Activated CD4-positive, alpha-beta T cell treated with anti-CD3 and anti-CD28 coated beads, Interleukin-2, amount 50 U/mL, for 24 hours (primary cell): Measurements from ENCODE around the gene PHRF1.
"Not testable (repeated sequence)": the region's sequence is repeated elsewhere in the genome, so short reads cannot be mapped to it uniquely, and the experiment has no call there.

ENCODE experiments used
- DNase-seq, 2 donors: peaks; one replicate each; pipeline ENCODE4 v3.0.0-alpha.2; 2020; ENCODE audit warnings: low read depth in 1 of 2, low spot score in 1 of 2

PHRF1 gene

DNA sequence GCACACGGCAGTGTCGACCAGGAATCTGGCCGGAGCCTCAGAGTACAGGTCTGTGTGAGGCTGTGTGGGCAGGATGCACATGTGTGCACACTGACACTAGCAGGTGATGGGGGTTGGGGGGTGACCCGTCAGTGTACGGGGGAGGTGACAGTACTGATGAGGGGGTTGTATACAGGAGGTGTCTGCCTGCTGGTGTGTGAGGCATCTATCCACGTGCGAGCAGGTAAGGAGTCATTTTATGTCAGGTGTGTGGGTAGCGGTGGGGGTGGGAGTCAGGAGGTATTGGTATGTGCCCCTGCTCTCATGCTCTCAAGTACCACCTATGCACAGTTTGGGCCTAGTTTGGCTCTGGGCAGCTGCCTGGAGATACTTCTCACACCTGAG, 4.5 kb upstream of the PHRF1 start:
- DNase-seq: no peak

DNA sequence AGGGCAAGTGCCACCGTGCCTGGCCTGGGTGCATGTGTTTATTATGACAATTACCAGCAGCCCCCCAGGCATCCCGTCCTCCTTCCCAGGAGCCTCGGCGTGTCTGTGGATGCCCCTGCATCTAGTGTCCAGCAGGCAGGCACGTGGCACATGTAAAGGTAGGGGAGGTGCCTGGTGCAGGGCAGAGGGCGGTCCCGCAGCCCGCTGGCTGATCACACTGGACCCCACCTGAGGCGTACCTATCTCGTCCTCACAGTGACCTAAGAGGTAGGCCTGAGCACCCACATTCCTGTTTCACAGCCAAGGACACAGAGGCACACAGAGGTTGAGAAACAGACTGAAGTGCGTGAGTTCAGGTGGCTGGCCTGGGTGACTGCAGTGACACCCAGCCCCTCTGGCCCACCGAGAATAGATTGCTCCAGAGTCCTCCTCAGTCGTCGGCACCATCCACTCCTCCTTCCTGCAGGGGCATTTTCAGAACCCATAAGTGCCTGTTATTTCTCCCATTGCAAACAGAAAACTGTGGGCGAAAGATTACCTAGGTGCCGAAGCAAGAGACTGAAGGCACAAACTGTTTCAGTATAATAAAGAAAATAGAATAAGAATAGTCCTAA, 3.0 kb upstream of the PHRF1 start:
- no peak for DNase-seq

DNA sequence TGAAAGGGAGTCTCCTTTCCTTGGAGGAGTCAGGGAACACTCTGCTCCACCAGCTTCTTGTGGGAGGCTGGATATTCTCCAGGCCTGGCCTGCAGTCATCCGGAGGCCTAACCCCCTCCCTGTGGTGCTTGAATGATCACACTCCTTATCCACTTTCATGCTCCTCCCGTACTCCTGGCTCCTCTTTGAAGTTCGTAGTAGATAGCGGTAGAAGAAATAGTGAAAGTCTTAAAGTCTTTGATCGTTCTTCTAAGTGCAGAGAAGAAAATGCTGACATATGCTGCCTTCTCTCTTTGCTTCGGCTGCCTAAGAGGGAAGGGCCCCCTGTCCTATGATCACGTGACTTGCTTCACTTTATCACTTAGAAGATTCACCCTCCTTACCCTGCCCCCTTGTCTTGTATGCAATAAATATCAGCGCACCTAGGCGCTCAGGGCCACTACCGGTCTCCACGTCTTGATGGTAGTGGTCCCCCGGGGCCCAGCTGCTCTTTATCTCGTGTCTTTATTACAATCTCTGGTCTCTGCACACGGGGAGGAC, 2.2 kb upstream of the PHRF1 start:
- DNase-seq: not testable (repeated sequence)

DNA sequence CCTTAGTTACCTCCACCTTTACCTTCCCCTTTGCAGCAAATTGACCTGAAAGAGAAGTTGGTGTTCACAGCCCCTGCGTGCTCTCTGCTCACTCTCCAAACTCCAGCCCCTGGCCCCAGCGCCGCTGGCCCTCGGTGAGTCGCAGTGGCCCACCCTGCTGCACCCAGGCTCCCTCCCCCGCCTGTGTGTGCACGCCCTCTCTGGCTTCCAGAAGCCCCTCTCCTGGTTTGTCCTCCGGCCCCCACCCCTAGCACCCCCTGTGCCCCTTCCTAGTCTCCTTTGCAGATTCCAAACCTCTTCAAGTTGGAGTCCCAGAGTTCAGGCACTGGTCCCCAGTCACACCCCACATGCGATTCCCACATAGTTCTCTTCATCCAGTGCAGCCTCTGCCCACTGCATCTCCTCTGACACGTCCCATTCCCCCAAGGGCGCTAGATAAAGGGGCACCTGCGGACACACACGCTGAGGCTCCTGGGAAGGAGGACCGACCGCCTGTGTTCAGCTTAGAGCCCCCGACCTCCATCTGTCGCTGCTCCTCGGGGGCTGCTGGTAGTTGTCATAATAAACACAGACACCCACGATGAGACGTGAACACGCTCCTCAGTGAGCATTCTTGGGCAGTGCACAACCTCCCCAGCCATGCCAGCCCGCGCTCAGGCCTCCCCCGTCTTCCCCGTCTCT, 1.5 kb upstream of the PHRF1 start:
- DNase-seq: no peak

DNA sequence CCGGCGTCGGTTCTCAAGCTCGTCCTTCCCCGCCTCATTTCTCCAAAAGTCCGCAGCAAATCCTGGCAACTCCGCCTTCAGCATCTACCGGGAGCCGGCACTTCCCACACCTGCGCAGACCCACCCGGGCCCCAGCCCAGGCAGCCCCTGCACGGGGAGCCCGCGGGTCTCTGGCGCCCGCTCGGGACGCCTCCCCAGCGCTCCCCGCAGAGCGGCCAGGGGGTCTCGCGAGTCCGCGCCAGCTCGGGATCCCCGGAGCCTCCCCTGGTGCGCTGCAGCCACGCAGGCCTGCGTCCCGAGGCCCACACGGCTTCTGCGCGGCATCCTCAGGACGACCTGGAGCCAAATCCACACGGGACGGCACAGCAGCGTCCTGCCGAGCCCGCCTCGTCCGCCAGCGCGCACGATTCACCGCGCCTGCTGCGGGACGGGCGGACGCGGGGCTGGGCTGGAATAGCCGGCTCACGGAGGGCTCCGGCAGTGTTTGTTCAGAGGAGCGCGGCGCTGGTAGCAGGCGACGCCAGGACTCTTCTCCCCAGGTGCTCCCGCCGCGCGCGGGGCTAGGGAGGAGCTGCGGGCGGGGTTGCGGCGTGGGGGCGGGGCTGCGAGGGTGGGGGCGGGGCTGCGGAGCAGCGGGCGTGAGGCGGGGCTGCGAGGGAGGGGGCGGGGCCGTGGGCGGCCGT, 816 bp upstream of the PHRF1 start:
- DNase-seq: no peak

DNA sequence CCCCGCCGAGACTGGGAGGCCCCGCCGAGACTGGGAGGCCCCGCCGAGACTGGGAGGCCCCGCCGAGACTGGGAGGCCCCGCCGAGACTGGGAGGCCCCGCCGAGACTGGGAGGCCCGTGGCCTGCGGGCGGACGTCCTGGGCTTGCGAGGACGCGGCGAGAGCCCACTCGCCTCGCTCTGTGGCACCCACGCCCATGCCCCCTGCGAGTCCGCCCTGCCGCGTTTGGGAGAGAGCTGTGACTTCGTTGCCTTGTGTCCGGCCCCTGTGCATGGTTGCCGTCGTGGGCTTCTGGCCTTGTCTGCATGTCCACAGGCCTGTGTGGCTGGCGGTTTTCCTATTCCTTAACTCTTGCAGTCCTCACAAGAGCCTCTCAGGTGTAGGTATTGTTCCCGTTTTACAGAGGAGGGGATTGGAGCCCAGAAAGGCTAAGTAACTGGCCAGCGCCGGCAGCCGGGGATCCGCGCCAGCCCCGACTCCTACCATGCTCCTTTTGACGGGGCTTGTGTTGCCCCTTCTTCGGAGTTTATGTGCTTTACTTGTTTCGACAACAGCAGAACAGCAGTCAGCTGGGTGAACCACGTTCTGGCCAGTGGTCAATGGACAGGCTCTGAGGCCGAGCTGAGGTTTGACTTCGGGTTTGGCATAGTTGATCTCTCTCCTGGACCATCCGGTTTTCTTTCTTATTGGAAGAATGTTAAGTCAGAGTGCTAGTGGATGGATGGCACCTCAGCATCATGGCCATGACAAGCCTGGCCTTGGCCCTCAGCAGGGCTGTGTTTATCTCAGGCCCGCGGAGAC, 741 bp downstream of the PHRF1 start:
- no peak for DNase-seq

DNA sequence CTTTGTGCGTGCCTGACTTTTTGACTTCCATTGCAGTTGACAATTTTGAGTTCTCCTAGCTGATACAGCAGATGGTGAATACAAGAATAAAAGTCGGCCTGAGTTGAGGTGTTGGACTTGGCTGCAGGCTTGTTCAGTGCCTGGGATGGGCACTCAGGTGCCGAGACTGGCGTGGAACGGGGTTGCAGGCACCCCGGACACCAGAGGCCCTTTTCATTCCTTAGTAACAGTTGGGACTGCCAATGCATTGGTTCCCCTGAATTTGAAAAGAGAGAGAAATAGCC, 1.3 kb downstream of the PHRF1 start:
- DNase-seq: no peak

DNA sequence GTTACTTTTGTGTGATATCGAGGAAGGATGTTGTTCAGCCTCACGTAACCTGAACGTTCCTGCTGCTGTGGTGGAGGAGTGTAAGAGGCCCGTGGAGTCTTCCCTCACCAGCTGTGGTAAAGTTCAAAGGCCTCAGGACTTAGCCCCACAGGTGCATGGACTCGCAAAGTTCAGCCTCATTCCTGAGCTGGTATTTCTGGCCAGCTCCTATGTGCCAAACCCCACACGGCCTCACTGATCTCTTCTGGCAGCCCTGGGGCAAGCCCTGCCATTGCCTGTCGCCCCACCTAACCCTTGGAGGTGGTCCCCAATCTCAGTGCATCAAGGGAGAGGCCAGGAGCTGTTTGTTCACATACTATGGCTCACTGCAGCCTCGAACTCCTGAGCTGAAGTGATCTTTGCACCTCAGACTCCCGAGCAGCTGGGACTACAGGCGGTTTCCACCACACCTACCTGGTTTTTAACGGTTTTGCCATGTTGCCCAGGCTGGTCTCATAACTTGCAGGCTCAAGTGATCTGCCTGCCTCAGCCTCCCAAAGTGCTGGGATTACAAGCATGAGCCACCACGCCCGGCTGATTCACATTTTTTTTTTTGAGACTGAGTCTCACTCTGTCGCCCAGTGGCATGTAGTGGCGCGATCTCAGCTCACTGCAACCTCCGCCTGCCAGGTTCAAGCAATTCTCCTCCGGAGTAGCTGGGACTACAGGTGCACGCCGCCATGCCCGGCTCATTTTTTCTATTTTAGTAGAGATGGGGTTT, 2.2 kb downstream of the PHRF1 start:
- DNase-seq: no peak

DNA sequence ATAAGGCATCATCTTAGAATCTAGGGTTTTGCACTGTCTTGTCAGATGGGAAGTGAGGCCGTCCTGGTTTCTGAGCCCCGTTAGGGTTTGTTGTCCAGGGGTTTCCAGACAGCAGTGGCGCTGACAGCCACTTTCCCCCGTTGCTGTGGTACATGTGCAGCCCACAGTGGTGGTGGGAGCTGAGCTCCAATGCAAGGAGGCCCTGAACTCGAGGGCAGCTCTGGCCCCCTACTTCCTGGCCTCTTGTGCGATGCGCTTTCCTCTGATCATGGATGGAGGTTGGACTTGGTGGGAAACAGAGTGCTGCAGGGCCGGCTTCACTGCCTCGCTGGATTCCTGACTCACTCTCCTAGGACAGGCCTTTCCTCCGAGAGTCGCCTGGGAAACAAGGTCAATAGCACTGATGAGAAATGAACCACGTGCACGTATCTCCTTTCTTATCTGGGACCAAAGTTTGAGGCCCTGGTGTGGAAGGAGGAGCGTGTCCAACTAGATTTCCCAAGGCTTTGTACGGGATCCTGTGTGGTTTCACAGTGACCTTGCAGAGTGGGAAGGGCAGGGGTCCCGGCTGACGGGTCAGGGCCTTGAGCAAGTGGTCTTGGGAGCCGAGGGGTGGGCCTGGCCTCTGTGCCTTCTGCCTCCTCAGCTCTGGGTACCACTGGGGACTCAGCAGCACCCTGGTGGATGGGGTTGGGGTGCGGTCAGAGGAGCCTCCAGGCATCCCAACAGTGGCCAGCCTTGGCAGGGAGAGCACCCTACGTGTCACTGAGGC, 3.7 kb downstream of the PHRF1 start:
- no peak for DNase-seq

DNA sequence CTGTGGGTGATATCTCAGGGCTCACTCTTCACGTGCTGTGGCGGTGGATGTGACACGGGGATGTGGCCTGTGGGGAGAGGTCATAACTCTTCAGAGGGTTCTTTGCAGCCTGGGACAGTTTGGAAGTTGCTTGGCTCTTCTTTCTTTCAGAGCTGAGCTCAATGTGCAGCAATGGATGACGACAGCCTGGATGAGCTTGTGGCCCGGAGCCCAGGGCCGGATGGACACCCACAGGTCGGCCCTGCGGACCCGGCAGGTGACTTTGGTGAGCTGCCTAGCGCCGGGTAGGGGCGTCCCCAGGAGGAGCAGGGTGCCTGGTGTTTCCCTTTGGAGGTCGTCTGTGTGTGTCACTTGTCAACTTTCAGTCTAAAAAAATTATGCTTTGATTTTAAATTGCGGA, 5.1 kb downstream of the PHRF1 start:
- DNase-seq: no peak

DNA sequence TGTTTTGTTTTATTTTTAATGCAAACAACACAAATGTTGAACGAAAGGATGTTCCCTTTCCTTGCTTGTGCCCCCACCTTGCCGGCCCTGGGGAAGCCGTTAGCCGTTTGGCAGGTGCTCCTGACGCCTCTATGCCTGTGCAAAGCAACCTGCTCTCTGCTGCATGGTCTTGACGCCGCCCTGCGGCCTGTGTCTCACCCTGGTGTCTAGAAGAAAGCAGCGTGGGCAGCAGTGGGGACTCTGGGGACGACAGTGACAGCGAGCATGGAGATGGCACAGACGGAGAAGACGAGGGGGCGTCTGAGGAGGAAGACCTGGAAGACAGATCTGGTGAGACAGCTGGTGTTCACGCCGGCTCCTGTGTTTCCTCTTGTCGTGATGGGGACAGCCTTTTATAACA, 5.5 kb downstream of the PHRF1 start:
- DNase-seq: no peak

DNA sequence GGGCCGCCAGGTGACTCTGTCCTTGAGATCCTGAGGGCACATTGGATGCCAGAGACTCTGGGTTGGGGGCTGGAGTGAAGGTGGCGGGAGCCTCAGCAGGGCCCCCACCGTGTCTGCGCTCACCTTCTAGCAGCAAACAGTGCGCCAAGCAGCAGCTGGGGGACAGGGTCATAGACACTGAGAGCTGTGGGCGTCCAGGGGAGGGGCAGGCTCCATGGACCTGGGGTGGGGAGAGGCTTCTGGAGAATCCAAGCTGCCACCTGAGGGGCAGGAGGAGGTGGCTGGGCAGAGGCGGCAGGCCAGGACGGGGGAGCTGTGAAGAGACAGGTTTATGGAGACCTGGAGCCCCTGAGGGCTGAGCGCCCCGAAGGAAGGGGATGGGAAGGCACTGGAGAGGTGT, 8.0 kb downstream of the PHRF1 start:
- no peak for DNase-seq

DNA sequence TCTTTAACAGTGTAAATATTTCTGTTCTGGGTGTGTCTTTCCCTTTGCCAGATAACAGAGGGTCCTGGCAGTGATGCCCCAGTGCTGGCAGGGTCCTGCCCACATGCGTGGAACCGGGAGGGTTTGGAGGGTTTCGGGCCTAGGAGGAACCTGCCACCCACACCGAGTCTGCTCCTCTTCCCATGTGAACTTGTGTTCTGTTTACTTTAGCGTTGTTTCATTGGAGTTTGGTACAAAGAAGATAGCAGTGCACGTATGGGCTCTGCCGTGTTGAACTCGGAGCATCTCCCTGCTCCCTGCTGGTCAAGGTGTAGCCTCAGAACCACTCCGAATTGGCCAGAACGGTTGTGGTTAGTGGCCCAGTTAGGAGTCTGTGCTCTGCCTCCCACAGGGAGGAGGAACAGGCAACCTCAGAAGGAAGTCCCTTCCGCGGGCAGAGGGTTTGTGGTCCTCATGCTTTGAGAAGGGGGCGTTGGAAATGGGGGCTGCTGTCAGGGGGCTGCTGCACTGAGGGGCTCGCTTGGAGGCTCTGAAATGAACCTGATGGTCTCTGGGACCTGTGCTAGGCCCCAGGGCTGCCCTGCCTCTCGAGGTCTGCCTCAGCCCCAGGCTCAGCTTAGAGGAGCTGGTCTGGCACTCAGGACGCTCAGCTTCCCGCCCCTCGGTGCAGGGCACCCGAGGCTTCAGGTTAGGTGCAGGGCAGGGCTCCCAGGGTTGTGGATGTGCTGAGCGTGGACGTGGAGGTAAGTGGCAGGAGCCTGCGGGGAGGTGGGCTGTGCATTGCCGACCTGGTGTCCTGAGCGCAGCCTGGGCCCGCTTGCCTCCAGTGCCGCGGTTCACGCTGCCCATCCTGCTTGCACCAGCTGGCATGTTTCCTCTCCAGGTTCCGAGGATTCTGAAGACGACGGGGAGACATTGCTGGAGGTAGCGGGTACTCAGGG, 10.4 kb downstream of the PHRF1 start:
- DNase-seq: no peak

DNA sequence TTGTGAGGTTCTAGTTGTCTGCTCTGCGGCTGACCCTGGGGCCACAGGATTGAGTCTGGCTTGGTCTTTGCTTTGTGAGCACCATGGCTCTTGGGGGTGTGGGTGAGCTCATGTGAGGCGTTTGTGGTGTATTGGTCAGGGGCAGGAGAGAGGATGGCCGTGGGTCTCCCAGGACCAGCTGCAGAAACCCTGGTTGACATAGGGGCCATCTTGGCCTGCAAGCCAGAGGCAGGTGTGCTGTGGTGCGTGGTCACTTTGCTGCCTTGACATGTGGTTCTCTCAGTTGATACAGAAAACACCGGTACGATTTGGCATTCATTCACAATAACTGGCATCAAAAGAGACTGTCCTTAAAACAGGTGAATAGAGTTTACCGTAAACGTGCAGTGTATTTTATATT, 11.3 kb downstream of the PHRF1 start:
- no peak for DNase-seq

DNA sequence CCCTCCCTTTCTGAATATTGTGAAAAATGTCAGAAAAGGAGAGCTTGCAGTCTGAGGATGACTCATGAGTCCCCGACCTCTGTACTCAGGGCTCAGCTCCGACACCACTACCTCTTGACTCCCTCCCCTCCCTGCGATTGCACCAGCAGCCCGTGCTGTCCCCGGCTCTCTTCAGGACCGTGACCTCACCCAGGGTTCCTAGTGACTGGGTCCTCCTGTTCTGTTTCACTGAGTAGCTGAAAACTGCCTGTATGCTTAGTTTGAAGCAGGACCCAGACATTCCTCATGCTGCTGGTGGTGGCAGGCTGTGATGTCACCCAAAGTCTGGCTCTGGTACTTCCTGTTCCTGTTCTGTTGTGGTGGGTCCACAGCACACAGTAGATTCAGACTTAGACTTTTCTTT, 11.7 kb downstream of the PHRF1 start:
- DNase-seq: peak; percentile 46 to 57

DNA sequence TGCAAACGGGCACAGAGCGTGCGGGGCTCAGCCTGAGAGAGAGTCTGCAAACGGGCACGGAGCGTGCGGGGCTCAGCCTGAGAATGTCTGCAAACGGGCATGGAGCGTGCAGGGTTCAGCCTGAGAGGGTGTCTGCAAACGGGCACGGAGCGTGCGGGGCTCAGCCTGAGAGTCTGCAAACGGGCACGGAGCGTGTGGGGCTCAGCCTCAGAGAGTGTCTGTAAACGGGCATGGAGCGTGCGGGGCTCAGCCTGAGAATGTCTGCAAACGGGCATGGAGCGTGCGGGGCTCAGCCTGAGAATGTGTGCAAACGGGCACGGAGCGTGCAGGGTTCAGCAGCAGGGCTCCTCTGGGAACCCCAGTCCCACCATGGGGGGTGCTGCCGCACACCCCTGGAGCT, 13.5 kb downstream of the PHRF1 start:
- no peak for DNase-seq

DNA sequence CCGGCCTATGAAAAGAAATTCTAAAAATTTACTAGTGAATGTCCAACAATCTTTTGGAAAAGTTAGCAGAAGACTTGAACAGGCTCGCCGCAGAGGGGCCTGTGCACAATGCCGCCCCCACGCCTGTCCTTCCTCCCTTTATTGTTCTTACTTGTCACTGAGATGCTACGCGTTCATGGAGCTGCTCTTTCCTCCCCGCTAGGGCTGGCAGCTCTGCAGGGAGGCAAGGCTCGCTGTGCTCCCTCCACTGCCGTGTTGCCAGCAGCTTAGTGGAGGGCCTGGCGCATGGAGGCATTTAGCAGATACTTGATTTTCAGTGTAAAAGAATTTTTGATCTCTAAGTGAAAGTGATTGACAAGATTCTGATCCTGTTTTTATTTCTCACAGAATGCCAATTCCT, 14.7 kb downstream of the PHRF1 start:
- no peak for DNase-seq

DNA sequence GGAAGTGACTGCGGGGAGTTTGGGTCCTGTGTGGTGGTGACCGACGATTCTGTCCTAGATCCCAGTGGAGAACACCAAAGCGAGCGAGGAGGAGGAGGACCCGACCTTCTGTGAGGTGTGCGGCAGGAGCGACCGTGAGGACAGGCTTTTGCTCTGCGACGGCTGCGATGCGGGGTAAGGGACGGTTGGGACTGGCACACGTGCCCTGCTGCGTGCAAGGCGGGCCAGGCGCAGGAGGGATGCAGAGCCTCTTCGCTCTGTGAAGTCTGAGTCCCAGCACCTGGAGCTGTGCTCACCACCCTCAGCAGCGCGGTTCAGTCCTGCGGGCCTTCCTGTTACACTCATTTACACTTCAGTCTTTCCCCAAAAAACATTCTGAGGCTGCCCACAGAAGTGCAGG, 16.2 kb downstream of the PHRF1 start:
- DNase-seq: no peak

DNA sequence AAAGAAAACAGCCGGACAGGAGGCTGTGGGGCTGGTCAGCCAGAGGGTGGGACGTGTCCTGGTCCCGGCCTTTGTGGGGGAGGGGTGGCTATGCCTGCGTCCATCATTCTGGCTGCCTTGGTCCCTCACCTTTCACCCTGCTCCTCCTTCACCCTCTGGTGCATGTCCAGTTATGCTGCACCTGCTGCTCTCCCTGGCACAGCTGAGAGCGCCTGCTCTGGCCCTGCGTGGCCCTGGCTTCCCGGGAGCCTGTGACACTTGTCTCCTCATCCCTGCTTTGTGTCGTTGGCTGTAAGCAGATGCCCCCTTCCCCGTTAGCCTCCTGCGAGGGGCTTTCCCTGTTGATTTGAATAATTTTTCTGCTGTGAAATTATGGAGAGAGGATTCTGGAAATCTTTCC, 16.6 kb downstream of the PHRF1 start:
- no peak for DNase-seq
